ENCODE results near the gene DAB2IP.

GRCh38 chr9:121766081-121766683 lies 114.7 kb downstream of the DAB2IP start:
- TF ChIP-seq CTCF (conservative IDR thresholded peaks at IDR 0.05; ENCODE audit: low read length) (no peak), EZH2phosphoT487 (IDR thresholded peaks at IDR 0.05; ENCODE audit: borderline replicate concordance) (no peak)
